Large intestine (tissue), 3 donors: ENCODE results near the gene ZNF276. TPM values are rescaled to one million over a fixed set of nuclear protein-coding genes. Genes with fewer than 3 reads are reported as not detected.

ENCODE experiments used
- DNase-seq, 2 donors: peaks; one replicate each; pipeline versions ENCODE4 v3.0.0 to v3.0.0-alpha.2; 2013
- H3K27ac ChIP-seq: one replicate; pipeline ENCODE4 v1.5.1; 2013; ENCODE audit warnings: low read length
- H3K27me3 ChIP-seq: 2 replicates; pipeline ENCODE4 v1.6.1; 2013; ENCODE audit warnings: low read length; ENCODE audit not compliant: control insufficient read depth, insufficient read depth
- H3K36me3 ChIP-seq: 2 replicates; pipeline ENCODE4 v1.6.1; 2013; ENCODE audit warnings: low read length; ENCODE audit not compliant: control insufficient read depth, insufficient read depth
- H3K4me1 ChIP-seq: one replicate; pipeline ENCODE4 v1.6.1; 2013; ENCODE audit warnings: low read length; ENCODE audit not compliant: control insufficient read depth, insufficient read depth
- H3K4me3 ChIP-seq: one replicate; pipeline ENCODE4 v1.5.1; 2013; ENCODE audit warnings: low read length
- H3K9me3 ChIP-seq: one replicate; pipeline ENCODE4 v1.6.1; 2013; ENCODE audit warnings: mild to moderate bottlenecking, low read depth, low read length, moderate library complexity; ENCODE audit not compliant: control insufficient read depth
- WGBS: methylation state at CpG from one replicate; pipeline ENCODE4 v1.1.5; 2013; ENCODE audit warnings: low lambda C conversion rate; ENCODE audit not compliant: insufficient coverage; 5-methylcytosine and 5-hydroxymethylcytosine counted together
- polyA plus RNA-seq: library from polyadenylated mRNA; unstranded; fragments of 120-200 nt; gene quantifications from one replicate; pipeline ENCODE4 v1.2.1, GENCODE V29; 2013

Gene ZNF276
- polyA plus RNA-seq, 1 donor, result 35.7 TPM

DNA sequence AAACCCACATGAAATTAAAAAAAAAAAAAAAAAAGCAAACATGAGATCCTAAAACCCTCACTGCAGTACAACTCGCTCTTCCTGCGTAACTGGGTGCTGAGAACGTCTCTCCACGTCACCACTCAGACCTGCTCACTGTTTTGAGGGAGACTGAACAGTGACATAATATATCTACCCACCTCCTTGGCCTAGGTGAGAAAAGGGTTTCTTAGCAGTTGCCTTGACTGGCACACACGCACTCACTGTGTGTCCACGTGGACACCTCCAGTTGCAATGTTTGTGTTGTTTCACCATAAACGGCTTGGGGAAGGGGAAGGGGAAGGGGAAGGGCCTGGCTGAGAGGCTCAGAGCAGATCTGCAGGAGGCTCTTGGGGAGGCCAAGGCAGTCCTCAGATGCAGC is 63.1 kb downstream of the ZNF276 start:
- no peak overlapping the region for H3K4me3 ChIP-seq
- H3K27ac ChIP-seq, result no peak overlapping the region
- H3K36me3 ChIP-seq, result peaks cover 24% of the 10 kb centered on the region
- H3K9me3 ChIP-seq, result no peaks in the 10 kb centered on the region
- WGBS, result no CpG with 5 or more reads among the region's 7 CpGs
- H3K27me3 ChIP-seq, result no peaks in the 10 kb centered on the region
- no peak for DNase-seq
- no peaks in the 10 kb centered on the region for H3K4me1 ChIP-seq

DNA sequence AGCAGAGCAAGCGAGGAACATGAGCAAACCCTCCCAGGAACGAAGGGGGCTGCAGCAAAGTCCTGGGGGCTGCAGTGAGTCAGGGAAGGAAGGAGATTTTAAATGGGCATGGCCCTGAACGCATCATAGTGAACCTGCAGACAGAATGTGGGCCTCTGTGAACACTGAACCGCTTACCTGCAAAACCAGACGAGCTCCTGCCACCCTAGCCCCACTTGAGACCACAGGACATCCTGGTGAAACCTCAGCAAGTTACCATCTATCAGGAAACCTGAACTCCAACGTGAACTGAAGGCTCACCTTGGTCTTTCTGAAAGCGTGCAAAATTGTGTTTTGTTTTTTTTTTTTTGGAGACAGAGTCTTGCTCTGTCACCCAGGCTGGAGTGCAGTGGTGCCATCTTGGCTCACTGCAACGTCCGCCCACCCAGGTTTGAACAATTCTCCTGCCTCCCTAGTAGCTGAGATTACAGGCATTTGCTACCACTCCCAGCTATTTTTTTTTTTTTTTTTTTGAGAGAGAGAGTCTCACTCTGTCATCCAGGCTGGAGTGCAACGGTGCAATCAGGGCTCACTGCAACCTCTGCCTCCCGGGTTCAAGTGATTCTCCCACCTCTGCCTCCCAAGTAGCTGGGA is 64.3 kb downstream of the ZNF276 start:
- no peaks in the 10 kb centered on the region for H3K27me3 ChIP-seq
- no CpG with 5 or more reads among the region's 11 CpGs for WGBS
- H3K4me3 ChIP-seq, result no peak overlapping the region
- DNase-seq, result no peak
- peaks cover 18% of the 10 kb centered on the region for H3K36me3 ChIP-seq
- H3K27ac ChIP-seq, result no peak overlapping the region
- H3K4me1 ChIP-seq, result no peaks in the 10 kb centered on the region
- H3K9me3 ChIP-seq, result no peaks in the 10 kb centered on the region

DNA sequence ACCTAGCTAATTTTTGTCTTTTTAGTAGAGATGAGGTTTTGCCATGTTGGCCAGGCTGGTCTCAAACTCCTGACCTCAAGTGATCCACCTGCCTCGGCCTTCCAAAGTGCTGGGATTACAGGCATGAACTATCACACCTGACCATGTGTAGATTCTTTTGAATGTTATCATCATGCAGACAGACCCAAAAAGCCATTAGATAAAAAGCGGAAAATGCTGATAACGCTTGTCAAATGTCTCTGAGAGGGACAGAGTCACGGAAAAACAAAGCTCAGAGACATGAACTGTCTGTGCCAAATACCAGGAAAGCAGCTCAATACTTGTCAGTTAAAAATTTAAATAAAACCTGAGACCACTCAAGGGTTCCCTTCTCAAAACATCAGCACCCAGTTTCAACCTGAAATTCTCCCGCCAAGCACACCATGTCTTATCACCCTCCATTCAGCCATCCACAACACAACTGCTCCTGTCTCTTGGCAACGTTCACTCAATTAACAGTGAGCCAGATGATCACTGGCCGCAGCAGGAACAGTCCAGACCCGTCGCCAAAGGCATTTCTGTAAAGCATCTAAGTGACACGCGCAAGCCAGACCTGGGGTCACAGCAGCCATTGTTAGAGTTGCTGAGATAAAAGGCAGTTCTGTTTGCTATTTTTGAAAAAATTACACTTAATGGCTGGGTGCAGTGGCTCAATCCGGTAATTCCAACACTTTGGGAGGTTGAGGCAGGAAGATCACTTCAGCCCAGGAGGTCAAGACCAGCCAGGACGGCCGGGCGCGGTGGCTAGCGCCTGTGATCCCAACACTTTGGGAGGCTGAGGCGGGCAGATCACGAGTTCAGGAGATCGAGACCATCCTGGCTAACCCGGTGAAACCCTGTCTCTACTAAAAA is 65.4 kb downstream of the ZNF276 start:
- no peaks in the 10 kb centered on the region for H3K9me3 ChIP-seq
- DNase-seq, result no peak
- H3K36me3 ChIP-seq, result peaks cover 24% of the 10 kb centered on the region
- H3K27ac ChIP-seq, result no peak overlapping the region
- WGBS, result 100% methylated on average over 2 of the region's 21 CpGs
- no peaks in the 10 kb centered on the region for H3K4me1 ChIP-seq
- no peak overlapping the region for H3K4me3 ChIP-seq
- no peaks in the 10 kb centered on the region for H3K27me3 ChIP-seq

DNA sequence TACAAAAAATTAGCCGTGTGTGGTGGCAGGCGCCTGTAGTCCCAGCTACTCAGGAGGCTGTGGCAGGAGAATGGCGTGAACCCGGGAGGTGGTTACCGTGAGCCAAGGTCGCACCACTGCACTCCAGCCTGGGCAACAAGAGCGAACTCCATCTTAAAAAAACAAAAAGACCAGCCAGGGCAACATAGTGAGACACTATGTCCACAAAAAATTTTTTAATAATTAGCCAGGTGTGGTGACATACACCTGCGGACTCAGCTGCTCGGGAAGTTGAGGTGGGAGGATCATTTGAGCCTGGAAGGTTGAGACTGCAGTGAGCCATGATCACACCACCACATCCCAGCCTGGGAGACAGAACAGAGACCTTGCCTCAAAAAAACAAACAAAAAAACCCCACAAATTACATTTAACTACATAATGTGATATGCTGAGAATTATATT is 66.0 kb downstream of the ZNF276 start:
- H3K9me3 ChIP-seq, result no peaks in the 10 kb centered on the region
- no CpG with 5 or more reads among the region's 9 CpGs for WGBS
- H3K4me3 ChIP-seq, result no peak overlapping the region
- H3K36me3 ChIP-seq, result peaks cover 28% of the 10 kb centered on the region
- no peaks in the 10 kb centered on the region for H3K27me3 ChIP-seq
- no peak for DNase-seq
- H3K4me1 ChIP-seq, result no peaks in the 10 kb centered on the region
- H3K27ac ChIP-seq, result no peak overlapping the region

Other genes with a start within 250 kb of the ZNF276 start
- gene ANKRD11, start 231.0 kb upstream of the ZNF276 start, polyA plus RNA-seq, result 83.9 TPM
- gene SPG7, start 213.1 kb upstream of the ZNF276 start, polyA plus RNA-seq, result 135 TPM
- 3,996 TPM for gene RPL13, start 160.9 kb upstream of the ZNF276 start, polyA plus RNA-seq
- 11.7 TPM for gene CPNE7, start 145.8 kb upstream of the ZNF276 start, polyA plus RNA-seq
- 165 TPM for gene DPEP1, start 107.9 kb upstream of the ZNF276 start, polyA plus RNA-seq
- 77.1 TPM for gene CHMP1A, start 63.8 kb upstream of the ZNF276 start, polyA plus RNA-seq
- 11.0 TPM for gene SPATA33, start 63.7 kb upstream of the ZNF276 start, polyA plus RNA-seq
- 165 TPM for gene CDK10, start 34.8 kb upstream of the ZNF276 start, polyA plus RNA-seq
- gene SPATA2L, start 19.8 kb upstream of the ZNF276 start, polyA plus RNA-seq, result 18.7 TPM
- 13.4 TPM for gene VPS9D1, start 639 bp upstream of the ZNF276 start, polyA plus RNA-seq
- gene FANCA, start 95.1 kb downstream of the ZNF276 start, polyA plus RNA-seq, result 23.3 TPM
- gene SPIRE2, start 106.9 kb downstream of the ZNF276 start, polyA plus RNA-seq, result 55.2 TPM
- gene TCF25, start 152.1 kb downstream of the ZNF276 start, polyA plus RNA-seq, result 129 TPM
- 9.4 TPM for gene MC1R, start 197.3 kb downstream of the ZNF276 start, polyA plus RNA-seq
- 60.9 TPM for gene TUBB3, start 201.8 kb downstream of the ZNF276 start, polyA plus RNA-seq
- gene DEF8, start 227.2 kb downstream of the ZNF276 start, polyA plus RNA-seq, result 48.2 TPM